PC-9 (cell line): ENCODE measurements around the gene SHISAL1.

ENCODE experiments used
- EZH2 ChIP-seq: fragments of 200-600 bp; sonication (generic); IDR thresholded peaks from 2 replicates; pipeline ENCODE4 v1.8.0; 2017; ENCODE audit warnings: antibody characterized with exemption, low read depth
- TF ChIP-seq, protein P1 (sequence below): fragments of 200-600 bp; sonication (generic); conservative IDR thresholded peaks from 2 replicates; pipeline ENCODE4 v1.6.1; 2017; ENCODE audit warnings: mixed run types, antibody characterized with exemption, mild to moderate bottlenecking, moderate library complexity

DNA sequence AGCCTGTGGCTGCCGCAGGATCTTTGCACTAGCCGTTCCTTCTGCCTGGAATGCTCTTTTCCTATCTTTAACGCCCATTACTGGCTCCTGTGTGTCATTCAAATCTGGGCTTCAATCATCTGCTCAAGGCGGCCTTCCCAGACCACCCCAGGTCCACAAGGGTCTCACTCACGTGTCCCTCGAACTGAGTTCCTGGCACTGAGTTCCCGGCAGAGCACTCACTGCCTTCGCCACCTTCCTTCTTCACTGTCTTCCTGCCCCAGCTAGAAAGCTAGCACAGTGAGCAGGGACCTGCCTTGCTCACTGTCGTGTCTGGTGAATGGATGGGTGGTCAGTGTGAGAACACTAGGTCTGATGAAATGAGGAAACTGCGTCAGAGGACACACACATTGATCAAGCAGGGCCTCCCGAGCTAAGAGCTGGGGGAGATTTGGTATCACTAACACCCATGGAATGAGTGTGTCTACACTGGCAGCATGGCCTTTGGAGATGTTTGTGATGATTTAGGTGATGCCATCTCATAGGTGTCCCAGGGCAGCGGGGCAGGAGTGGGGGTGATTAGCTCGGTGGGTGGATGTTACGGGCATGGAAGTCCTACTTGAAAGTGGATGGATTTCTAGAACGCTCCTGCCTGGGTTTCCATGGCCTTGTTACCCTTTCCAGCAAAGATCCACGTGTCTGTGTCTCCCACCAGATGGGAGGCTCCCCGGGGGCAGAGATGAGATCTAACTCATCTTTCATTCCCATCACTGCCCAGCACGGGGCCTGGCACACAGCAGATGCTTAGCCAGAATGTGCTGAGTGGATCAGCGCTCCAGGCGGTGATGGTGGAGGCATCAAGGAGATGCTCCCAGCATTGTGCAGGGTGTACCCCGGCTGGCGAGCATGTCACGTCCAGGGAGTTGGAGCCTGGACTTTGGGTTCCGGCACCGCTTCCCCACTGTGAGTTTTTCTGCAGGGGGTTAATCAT is 64.5 kb downstream of the SHISAL1 start:
- TF ChIP-seq, protein P1, sequence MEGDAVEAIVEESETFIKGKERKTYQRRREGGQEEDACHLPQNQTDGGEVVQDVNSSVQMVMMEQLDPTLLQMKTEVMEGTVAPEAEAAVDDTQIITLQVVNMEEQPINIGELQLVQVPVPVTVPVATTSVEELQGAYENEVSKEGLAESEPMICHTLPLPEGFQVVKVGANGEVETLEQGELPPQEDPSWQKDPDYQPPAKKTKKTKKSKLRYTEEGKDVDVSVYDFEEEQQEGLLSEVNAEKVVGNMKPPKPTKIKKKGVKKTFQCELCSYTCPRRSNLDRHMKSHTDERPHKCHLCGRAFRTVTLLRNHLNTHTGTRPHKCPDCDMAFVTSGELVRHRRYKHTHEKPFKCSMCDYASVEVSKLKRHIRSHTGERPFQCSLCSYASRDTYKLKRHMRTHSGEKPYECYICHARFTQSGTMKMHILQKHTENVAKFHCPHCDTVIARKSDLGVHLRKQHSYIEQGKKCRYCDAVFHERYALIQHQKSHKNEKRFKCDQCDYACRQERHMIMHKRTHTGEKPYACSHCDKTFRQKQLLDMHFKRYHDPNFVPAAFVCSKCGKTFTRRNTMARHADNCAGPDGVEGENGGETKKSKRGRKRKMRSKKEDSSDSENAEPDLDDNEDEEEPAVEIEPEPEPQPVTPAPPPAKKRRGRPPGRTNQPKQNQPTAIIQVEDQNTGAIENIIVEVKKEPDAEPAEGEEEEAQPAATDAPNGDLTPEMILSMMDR: no peak
- TF ChIP-seq EZH2: no peak
